ENCODE measurements around the gene GALK1.

- TF ChIP-seq, protein P1, sequence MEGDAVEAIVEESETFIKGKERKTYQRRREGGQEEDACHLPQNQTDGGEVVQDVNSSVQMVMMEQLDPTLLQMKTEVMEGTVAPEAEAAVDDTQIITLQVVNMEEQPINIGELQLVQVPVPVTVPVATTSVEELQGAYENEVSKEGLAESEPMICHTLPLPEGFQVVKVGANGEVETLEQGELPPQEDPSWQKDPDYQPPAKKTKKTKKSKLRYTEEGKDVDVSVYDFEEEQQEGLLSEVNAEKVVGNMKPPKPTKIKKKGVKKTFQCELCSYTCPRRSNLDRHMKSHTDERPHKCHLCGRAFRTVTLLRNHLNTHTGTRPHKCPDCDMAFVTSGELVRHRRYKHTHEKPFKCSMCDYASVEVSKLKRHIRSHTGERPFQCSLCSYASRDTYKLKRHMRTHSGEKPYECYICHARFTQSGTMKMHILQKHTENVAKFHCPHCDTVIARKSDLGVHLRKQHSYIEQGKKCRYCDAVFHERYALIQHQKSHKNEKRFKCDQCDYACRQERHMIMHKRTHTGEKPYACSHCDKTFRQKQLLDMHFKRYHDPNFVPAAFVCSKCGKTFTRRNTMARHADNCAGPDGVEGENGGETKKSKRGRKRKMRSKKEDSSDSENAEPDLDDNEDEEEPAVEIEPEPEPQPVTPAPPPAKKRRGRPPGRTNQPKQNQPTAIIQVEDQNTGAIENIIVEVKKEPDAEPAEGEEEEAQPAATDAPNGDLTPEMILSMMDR (optimal IDR thresholded peaks at IDR 0.05 in 1 of 3, IDR thresholded peaks at IDR 0.05 in 1 of 3, conservative IDR thresholded peaks at IDR 0.05 in 1 of 3; ENCODE audit: extremely low read depth in 1 of 3, insufficient read depth in 2 of 3, low read length in 3 of 3): no peak
- no peak for TF ChIP-seq EZH2 (IDR thresholded peaks at IDR 0.05; ENCODE audit: low read length)
These were observed 40.7 kb downstream of the GALK1 start for GRCh38 chr17:75724016-75725003.
